ENCODE results near the gene ARL4D.

DNA sequence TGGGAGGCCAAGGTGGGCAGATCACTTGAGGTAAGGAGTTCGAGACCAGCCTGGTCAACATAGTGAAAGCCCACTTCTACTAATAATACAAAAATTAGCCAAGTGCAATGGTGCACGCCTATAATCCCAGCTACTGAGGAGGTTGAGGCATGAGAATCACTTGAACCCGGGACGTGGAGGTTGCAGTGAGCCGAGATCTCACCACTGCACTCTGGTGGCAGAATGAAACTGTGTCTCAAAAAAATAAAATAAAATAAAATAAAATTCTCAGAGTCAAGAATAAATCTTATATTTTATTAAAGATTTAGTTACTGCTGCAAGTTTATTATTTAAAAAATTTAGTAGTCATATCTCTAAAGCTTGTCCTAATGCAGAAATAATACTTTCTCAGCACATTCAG lies 29.7 kb downstream of the ARL4D start:
- TF ChIP-seq EZH2 (IDR thresholded peaks at IDR 0.05; ENCODE audit: insufficient read depth, poor library complexity, severe bottlenecking) (no peak), EZH2phosphoT487 (IDR thresholded peaks at IDR 0.05; ENCODE audit: insufficient read depth, low read depth) (no peak)
